GM15510 (cell line): ENCODE results near the gene WBP1L.

ENCODE experiments used
- POLR2A ChIP-seq: IDR thresholded peaks from 3 replicates; pipeline ENCODE4 v1.6.1; 2011; ENCODE audit warnings: borderline replicate concordance; ENCODE audit not compliant: insufficient read length; ENCODE audit errors: extremely low read depth

WBP1L gene

DNA sequence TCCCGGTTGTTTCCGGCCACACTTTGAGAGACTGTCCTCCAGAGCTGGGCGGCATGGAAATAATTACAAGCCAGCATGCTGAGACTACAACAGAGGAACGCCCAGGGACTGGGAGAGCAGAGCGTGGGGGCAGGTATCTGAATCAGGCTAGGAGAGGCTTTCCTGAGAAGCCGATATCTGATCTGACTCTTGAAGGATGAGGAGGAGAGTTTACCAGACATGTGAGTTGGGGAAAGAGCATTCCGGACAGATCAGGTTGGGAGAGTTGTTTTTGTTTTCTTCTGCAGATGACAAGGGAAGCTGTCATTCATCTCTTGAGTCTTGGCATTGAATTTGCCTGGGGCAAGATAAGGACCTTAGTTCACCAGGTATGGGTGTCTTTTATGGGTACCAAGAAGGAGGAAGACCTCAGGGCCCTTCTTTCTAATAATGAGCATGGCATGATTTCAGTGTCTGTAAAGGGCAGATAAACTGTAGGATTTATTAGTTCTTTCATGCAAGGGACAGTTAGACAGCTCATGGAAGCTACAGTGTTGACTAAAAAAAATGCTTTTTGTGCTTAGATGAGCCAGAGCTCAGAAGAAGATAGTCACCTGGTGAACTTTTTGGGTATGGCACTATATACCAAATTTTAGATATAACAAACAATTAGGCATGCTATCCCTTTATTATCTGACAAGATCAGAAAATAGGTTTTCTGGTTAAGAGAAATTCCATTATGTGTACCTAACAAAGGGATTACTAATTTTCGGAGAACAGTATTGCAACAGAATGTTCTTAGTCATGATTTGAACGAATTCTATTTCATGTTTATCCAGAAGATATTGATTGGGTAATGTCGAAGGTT, 36.2 kb downstream of the WBP1L start:
- no peak for TF ChIP-seq POLR2A

DNA sequence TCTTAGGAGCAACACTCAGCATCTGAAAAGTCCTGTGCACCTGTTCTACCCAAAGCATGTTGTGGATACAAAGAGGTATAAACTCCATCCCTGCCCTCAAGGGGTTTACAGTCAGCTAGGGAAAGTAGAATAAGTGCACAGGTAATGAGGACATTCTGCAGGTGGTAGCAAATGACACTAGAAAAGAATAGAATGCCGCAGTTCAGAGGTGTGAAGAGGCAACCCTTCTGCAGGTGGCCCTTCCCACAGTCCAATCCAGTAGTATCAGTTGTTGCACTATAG, 36.7 kb downstream of the WBP1L start:
- no peak for TF ChIP-seq POLR2A

- no peak for TF ChIP-seq POLR2A
These were observed 37.6 kb downstream of the WBP1L start for GRCh38 chr10:102781090-102781920.

DNA sequence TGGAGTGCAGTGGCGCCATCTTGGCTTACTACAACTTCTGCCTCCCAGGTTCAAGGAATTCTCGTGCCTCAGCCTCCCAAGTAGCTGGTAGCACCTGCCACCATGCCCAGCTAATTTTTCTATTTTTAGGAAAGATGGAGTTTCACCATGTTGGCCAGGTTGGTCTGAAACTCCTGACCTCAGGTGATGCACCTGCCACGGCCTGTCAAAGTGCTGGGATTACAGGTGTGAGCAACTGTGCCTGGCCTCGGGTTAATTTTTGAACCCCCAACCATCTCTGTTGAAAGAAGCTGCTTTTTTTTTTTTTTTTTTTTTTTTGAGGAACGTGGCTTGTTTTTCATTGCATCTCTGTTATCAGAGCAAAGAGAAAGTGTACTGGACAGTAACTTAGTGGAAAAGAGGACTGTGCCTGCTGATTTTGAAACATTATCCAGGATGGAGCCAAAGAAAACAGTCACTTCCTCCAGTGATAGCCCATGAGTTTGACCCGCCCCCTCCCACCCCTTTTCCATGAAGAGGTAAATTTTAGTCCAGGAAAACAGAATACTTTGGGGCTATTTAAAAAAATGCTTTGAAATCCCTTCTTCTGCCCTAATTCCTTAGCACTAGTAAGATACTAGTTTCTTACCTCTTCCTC, 38.3 kb downstream of the WBP1L start:
- no peak for TF ChIP-seq POLR2A

- no peak for TF ChIP-seq POLR2A
These were observed 39.2 kb downstream of the WBP1L start for GRCh38 chr10:102782673-102783551.

DNA sequence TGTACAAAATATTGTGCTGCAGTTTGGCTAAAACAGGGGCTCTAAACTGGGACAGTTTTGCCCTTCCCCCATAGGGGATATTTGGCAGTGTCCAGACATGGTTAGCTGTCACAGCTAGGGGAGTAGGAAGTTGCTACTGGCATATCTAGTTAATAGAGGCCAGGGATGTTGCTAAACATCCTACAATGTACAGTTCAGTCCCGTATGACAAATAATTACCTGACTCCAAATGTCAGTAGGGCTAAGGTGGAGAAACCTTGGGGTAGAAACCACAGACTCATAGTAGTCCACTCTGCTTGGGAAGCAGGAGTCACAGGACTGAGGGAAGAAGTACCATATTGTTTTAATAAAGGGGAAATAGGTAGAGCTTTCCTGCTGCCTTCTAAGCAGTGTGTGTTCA, 39.8 kb downstream of the WBP1L start:
- TF ChIP-seq POLR2A = no peak

DNA sequence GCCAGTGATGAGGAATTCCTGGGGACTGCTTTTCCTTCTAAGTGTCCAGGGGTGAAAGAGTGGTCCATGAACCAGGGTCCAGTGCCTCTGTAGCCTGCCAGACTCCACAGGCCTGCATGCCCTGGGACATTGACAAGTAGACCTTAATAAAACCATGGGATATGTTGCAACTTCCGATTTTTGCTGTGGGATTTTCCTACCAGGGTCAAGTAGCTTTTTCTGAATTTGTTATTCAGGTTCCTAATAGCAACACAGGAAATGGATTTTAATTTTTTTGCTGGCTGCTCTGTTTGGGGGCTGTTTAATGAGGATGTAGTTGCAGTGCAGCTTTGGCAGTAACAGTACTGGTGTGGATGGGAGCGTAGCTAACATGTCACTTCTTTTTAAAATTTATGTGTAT, 42.1 kb downstream of the WBP1L start:
- no peak for TF ChIP-seq POLR2A

GRCh38 chr10:102791754-102792395, 48.1 kb downstream of the WBP1L start:
- TF ChIP-seq POLR2A = no peak

DNA sequence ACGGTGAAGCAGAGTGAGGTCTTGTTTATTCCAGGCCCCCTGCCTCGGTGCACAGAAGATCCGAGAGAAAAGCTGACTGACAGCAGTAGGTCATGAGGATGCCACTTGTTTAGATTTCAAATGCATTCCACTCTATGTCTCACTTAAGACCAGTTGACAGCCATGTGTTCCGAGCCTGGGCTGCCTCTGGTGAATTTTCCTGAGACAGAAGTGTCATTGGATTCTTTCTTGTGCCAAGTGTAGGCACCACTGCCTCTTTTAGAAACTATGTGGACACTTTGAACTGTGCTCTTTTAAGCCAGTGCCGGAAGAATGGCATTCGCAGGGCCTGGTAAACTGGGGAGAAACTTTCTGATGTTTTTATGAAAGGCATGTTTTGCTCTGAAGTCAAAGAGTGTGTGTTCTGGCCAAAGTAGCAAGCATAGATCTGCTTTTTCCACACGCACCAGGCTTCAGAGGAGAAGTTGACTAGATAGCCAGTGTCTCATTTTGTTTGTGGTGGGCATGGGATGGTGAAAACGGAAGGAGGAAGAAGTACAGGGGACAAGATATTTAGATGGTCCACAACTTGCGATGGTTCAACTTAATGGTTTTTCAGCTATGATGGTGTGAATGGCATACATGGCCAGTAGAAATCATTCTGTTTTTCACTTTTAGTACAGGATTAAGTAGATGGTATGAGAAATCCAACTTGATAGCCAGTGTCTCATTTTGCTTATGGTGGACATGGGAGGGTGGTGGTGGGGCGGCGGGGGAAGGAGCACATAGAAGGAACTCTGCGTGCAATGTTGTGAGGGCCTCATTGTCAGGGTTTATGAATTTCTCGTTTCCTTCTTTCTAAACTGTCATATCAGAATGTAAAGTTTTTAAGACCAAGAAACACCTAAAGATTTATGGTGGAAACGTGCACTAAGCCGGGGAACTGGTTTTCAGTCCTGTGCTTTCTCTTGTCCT, 52.0 kb downstream of the WBP1L start:
- no peak for TF ChIP-seq POLR2A

DNA sequence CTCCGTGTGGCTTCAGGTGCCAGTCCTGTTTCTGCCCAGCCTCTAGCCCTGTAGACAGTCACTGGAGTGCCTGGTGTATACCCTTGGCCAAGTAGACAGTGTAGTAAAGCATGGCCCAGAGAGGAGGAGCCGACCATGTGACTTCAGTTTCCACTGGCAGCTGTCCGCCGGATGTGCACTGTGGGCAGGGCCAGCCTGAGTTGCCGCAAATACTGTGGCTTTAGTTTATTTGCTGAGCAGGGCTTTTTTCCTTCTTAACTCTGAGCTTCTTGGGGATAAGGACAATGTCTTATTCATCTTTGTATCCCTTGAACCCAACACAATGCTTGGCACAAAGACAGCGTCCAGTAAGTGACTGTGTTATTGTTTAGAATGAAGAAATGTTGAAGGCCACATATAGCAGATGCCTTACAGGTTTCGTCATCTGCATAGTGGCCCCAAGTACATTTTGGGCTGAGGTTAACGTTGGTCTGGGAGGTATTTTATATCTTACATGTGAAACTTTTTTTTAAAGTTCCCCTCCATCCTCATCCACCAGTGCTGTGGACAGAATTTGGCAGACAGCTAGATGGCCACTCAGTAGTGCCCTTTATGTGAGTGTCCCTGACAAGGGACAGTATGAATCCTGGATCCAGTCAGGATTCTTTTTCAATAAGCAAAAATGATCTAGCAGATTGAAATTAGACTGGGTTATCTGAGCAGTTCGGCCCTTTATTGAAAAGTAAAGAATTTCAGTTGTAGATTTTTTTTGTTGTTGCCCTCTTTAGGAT, 52.8 kb downstream of the WBP1L start:
- peak; percentile 33 for TF ChIP-seq POLR2A

GRCh38 chr10:102799691-102800471, 56.1 kb downstream of the WBP1L start:
- no peak for TF ChIP-seq POLR2A
